GM21528 (cell line): ENCODE results near the gene ZNF212.

Experiments
- ATAC-seq: cut with Tn5 transposase; IDR thresholded peaks from one replicate; pipeline ENCODE4 v1.9.1; 2021; ENCODE audit warnings: mild to moderate bottlenecking, moderate library complexity; ENCODE audit not compliant: unreplicated experiment, low FRiP score

ZNF212 gene

DNA sequence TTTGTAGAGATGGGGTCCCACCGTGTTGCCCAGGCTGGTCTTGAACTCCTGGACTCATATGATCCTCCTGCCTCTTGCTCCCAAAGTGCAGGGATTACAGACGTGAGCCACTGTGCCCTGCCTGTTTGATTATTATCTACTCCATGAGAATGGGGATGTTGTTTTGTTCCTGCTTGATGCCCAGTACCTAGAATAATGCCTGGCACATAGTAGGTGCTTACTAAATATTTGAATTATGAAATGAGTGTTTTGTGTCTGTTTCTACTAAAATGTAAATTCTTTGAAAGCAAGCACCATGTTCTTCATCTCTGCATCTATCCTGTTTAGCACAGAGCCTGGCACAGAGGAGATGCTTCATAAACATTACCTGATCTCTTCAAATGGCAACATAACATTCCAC, 63.4 kb downstream of the ZNF212 start:
- no peak for ATAC-seq

DNA sequence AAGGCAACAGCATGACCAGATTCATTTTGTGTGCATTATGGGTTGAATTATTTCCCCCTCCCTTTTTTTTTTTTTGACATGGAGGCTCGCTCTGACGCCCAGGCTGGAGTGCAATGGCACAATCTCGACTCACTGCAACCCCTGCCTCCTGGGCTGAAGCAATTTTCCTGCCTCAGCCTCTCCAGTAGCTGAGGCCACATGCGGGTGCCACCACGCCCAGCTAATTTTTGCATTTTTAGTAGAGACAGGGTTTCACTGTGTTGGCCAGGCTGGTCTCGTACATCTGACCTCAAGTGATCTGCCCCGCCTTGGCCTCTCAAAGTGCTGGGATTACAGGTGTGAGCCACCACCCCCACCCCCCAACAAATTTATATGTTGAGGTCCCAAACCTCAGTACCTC, 64.6 kb downstream of the ZNF212 start:
- no peak for ATAC-seq
